Panc1 (cell line): ENCODE measurements around the gene ABHD15. TPM values are rescaled to one million over a fixed set of nuclear protein-coding genes. Genes with fewer than 3 reads are reported as not detected.

Source experiments
- ATAC-seq: fragments of 200-7000 bp; cut with Tn5 transposase; 2 replicates; pipeline ENCODE4 v1.9.1; 2020; ENCODE audit warnings: mild to moderate bottlenecking, moderate library complexity
- BruUV-seq: library from RNA; stranded (reverse); fragments of 400-500 nt; replicated peaks from 2 replicates; lab custom pipeline; 2021; lab: Mats Ljungman, UMichigan
- CTCF ChIA-PET: fragments of 300-600 bp; sonication (Branson Sonifier 250); formaldehyde crosslinking; loops from one replicate; lab custom pipeline; 2022; ENCODE audit warnings: antibody characterized with exemption; lab: Charles Lee
- POLR2A ChIA-PET: fragments of 300-600 bp; sonication (Branson Sonifier 250); formaldehyde crosslinking; loops from one replicate; lab custom pipeline; 2022; ENCODE audit warnings: antibody characterized with exemption; lab: Charles Lee
- DNase-seq: peaks from one replicate; pipeline ENCODE4 v3.0.0-alpha.2; 2010; ENCODE audit warnings: low read depth, low spot score
- H3K27ac ChIP-seq: 2 replicates; pipeline ENCODE4 v1.5.1; 2011; ENCODE audit warnings: mild to moderate bottlenecking, low read length, inconsistent platforms
- H3K27me3 ChIP-seq: fragments of 200-500 bp; sonication (Bioruptor generic); 2 replicates; pipeline ENCODE4 v1.6.0; 2014; ENCODE audit warnings: low read length, inconsistent platforms; ENCODE audit not compliant: control insufficient read depth, insufficient read depth
- H3K36me3 ChIP-seq: fragments of 200-500 bp; sonication (Bioruptor generic); 2 replicates; pipeline ENCODE4 v1.5.1; 2014; ENCODE audit warnings: inconsistent platforms, mild to moderate bottlenecking, low read length, moderate library complexity; ENCODE audit not compliant: control insufficient read depth, insufficient read depth
- H3K4me1 ChIP-seq: 2 replicates; pipeline ENCODE4 v1.5.1; 2011; ENCODE audit warnings: inconsistent platforms, mild to moderate bottlenecking, low read length, moderate library complexity; ENCODE audit not compliant: control insufficient read depth, insufficient read depth
- H3K4me3 ChIP-seq, 2 experiments: 2 replicates each; pipeline ENCODE4 v1.5.1; 2011 to 2012; ENCODE audit warnings: low read depth in 2 of 2, low read length in 2 of 2, mild to moderate bottlenecking in 2 of 2, inconsistent platforms in 1 of 2, moderate library complexity in 1 of 2
- H3K9me3 ChIP-seq: fragments of 200-500 bp; sonication (Bioruptor generic); 2 replicates; pipeline ENCODE4 v1.5.1; 2014; ENCODE audit warnings: low read depth, mild to moderate bottlenecking, inconsistent platforms, low read length, moderate library complexity; ENCODE audit not compliant: control insufficient read depth, insufficient read depth
- CTCF ChIP-seq: fragments of 450-650 bp; IDR thresholded peaks from 2 replicates; pipeline ENCODE4 v1.5.1; 2017; ENCODE audit warnings: mild to moderate bottlenecking
- POLR2AphosphoS5 ChIP-seq: IDR thresholded peaks from 2 replicates; pipeline ENCODE4 v1.6.1; 2012; ENCODE audit warnings: mild to moderate bottlenecking, low read depth, low read length, moderate library complexity
- REST ChIP-seq, 2 experiments: IDR thresholded peaks; 2 replicates each; pipeline ENCODE4 v1.6.1; 2011 to 2012; ENCODE audit warnings: low read depth in 2 of 2, control low read depth in 1 of 2, low read length in 1 of 2, mild to moderate bottlenecking in 1 of 2, moderate library complexity in 1 of 2; ENCODE audit not compliant: insufficient read depth in 1 of 2
- SIN3A ChIP-seq: IDR thresholded peaks from 2 replicates; pipeline ENCODE4 v1.6.1; 2012; ENCODE audit warnings: low read depth, mild to moderate bottlenecking, low read length, moderate library complexity, borderline replicate concordance; ENCODE audit not compliant: insufficient read depth
- TCF7L2 ChIP-seq: IDR thresholded peaks from 2 replicates; pipeline ENCODE4 v1.6.1; 2011; ENCODE audit warnings: mild to moderate bottlenecking, low read depth, low read length, inconsistent platforms
- in situ Hi-C: cut with HindIII; loops from 2 replicates; pipeline ENCODE4 v1.10.0; 2016; ENCODE audit warnings: low sequenced_read_pairs, low pct_unique_long_range_greater_than_20kb
- intact Hi-C: fragments of 100-400 bp; cut with micrococcal nuclease; formaldehyde crosslinking; loops from one replicate; pipeline ENCODE4 v1.10.0; 2022; ENCODE audit not compliant: unreplicated experiment
- total RNA-seq: library from RNA; stranded (reverse); gene quantifications from one replicate; pipeline ENCODE4 v1.2.1, GENCODE V29; 2021; ENCODE audit not compliant: unreplicated experiment

The ABHD15 gene
- total RNA-seq, 1 experiment from 2014 or later, result 33.7 TPM

DNA sequence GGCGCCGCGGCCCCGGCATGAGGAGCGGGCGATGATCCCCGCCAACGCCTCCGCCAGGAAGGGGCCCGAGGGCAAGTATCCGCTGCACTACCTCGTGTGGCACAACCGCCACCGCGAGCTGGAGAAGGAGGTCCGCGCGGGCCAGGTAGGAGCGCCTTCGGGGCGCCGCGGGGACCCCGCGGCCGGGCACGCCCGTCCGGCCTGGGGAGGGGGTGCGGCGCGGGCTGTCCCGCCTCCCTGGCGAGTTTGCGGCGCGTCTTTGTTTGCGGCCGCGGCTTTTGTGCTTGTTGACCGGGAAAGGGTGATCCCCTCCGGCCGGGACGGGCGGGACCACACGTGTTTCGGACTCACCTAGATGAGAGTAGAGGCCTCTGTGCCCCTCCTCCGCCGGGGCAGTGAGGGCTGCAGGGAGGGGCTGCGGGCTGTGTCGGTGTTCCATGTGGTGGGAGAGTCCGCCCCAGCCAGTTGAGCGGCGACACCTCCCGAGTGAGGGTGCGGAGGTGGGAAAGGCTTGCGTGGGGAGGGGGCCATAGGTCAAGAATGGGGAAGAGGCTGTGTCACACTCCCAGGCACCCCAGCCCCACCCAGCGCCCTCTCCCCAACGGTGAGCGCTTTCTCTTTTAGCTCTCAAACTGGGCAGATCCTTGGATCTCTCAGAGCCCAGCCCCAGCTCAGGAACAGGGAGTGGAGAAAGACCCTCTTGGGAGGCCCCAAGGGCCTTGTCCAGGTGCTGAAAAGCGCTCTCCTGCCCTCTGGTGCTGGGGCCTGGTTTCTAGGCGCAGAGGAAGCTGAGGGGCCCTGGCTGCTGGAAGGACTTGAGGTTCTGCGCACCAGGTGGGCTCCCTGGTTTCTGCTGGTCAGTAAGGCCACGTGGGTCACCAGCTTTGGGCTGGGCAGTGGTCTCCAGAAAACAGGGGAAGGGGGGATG lies 27.0 kb upstream of the ABHD15 start:
- BruUV-seq, result no TSS peak
- Histone ChIP-seq H3K9me3 (no peaks in the 10 kb centered on the region), H3K4me3 (peak overlapping the region; percentile 71 to 72), H3K36me3 (peaks cover 3% of the 10 kb centered on the region; the same call in 1 of the 2 replicates), H3K27me3 (no peaks in the 10 kb centered on the region), H3K4me1 (peaks cover 69% of the 10 kb centered on the region), H3K27ac (peak overlapping the region; percentile 52)
- intact Hi-C loops, result no loop called here
- in situ Hi-C loops, result no loop called here
- POLR2A ChIA-PET, result no interaction called here
- no peak for DNase-seq
- CTCF ChIA-PET, result interaction anchor here (0.8 to 3.0 kb wide), 2 partner anchors 23 to 24 kb away, joined by 4 to 15 read pairs; no protein-coding TSS in a partner anchor
- TF ChIP-seq SIN3A, result peak; percentile 99
- TF ChIP-seq CTCF, result no peak; the same call in 1 of the 2 replicates
- TF ChIP-seq REST (IDR thresholded peaks at IDR 0.05; ENCODE audit: insufficient read depth in 1 of 2, low read depth in 2 of 2, low read length in 1 of 2), result peak; percentile 97 to 99
- ATAC-seq, result no peak

DNA sequence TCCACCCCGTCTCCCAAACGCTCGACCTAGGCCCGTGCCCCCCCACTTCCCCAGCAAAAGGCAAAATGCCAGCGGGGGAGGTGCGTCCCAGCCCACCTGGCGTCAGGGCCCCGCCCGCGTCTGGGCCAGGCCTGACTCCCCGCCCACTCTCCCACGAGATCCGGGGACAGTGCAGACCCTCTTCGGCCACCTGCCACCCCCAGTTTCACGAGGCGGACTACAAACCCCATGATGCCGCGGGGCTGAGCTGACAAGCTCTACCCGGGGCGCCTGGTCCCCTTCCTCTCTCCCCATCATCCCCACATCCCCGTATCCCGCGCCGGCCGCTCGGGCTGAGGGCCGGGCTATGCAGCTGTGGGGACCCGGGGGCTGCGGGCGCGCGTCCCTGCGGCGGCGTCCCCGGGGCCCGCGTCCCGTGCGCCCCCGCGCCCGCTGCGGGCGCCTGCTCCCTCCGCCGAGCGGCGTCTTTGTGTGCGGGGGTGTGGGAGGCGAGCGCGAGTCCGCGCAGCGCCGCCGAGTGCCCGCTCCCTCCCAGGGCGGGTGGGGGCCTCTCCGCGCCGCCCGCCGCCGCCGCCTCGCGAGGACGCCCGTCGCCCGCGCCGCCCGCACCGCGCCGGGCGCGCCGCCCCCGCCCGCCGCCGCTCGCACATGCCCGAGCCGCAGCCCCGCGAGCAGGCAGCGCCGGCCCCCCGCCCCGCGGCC lies 26.2 kb upstream of the ABHD15 start, which contains the start of gene ANKRD13B:
Gene ANKRD13B, plus strand, starts transcription at position 283 of the 702 bp plus-strand sequence. CDS start 490 bp downstream, outside the sequence.
- POLR2A ChIA-PET, result interaction anchor here (0.6 to 1.6 kb wide), 2 partner anchors 11 to 97 kb away, joined by 8 to 15 read pairs; no protein-coding TSS in a partner anchor
- no peaks in the 10 kb centered on the region for H3K9me3 ChIP-seq
- peaks cover 74% of the 10 kb centered on the region for H3K4me1 ChIP-seq
- H3K27ac ChIP-seq, result peak within 1 kb of the TSS; percentile 96
- in situ Hi-C loops, result no loop called here
- TF ChIP-seq POLR2AphosphoS5 (no peak), TCF7L2 (peak; percentile 50), CTCF (no peak), REST (IDR thresholded peaks at IDR 0.05; ENCODE audit: insufficient read depth in 1 of 2, low read depth in 2 of 2, low read length in 1 of 2) (no peak), SIN3A (no peak)
- DNase-seq (no peak), ATAC-seq (peak; percentile 2; the same call in 1 of the 2 replicates)
- CTCF ChIA-PET, result interaction anchor here (1.7 to 3.0 kb wide), 3 partner anchors 12 to 223 kb away, joined by 13 to 17 read pairs (median 15); no protein-coding TSS in a partner anchor
- no TSS peak for BruUV-seq
- no peaks in the 10 kb centered on the region for H3K27me3 ChIP-seq
- peaks cover 5% of the 10 kb centered on the region; the same call in 1 of the 2 replicates for H3K36me3 ChIP-seq
- intact Hi-C loops, result no loop called here
- peak within 1 kb of the TSS; percentile 71 to 72 for H3K4me3 ChIP-seq
